Stimulated activated naive B cell treated with anti-CD40 and anti-IgM and Interleukin-4, amounts not matched to agents 10 μg/mL and 1 μg/mL and 100 μg/mL, for 72 hours (primary cell): ENCODE results near the gene FAM53C.
"Not testable (repeated sequence)": the region's sequence is repeated elsewhere in the genome, so short reads cannot be mapped to it uniquely, and the experiment has no call there.

ENCODE experiments used
- ATAC-seq, 2 donors: fragments of 150-1000 bp; cut with Tn5 transposase; replicated peaks; 2 replicates each; pipeline ENCODE4 v1.10.0; 2021; ENCODE audit warnings: moderate library complexity in 1 of 2
- DNase-seq: peaks from one replicate; pipeline ENCODE4 v3.0.0; 2021
- H3K27ac Mint-ChIP-seq: one replicate; pipeline ENCODE4 v1.8.0; 2022; ENCODE audit warnings: mild to moderate bottlenecking, mixed read lengths
- H3K27me3 Mint-ChIP-seq, 2 donors: one replicate each; pipeline ENCODE4 v1.8.0; 2022; ENCODE audit warnings: mixed read lengths in 2 of 2
- H3K36me3 Mint-ChIP-seq, 2 donors: one replicate each; pipeline ENCODE4 v1.8.0; 2022; ENCODE audit warnings: mixed read lengths in 2 of 2, mild to moderate bottlenecking in 1 of 2
- H3K4me1 Mint-ChIP-seq, 2 donors: one replicate each; pipeline ENCODE4 v1.8.0; 2022; ENCODE audit warnings: mixed read lengths in 2 of 2, mild to moderate bottlenecking in 1 of 2
- H3K4me3 Mint-ChIP-seq, 2 donors: one replicate each; pipeline ENCODE4 v1.8.0; 2022; ENCODE audit warnings: mild to moderate bottlenecking in 2 of 2, mixed read lengths in 2 of 2, moderate library complexity in 1 of 2
- H3K9me3 Mint-ChIP-seq, 2 donors: one replicate each; pipeline ENCODE4 v1.8.0; 2022; ENCODE audit warnings: mixed read lengths in 2 of 2, mild to moderate bottlenecking in 1 of 2

Gene FAM53C

DNA sequence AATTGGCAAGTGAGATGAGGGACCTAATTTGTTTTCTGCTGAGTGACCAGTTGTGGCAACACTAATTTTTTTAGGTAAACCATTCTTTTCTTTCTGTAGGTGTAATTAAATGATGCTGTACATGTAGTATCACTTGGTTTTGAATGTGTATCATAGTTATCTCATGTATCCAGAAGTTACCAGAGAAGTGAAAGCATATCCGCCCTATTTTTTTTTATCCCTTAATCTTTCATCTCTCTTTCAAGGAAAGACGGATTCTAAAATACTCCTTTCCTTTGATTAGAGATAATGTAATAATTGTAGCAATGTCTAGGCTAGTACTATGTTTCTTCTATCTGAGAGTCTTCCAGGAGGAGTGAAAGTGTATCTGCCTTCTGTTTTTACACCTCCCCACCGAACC, 21.6 kb downstream of the FAM53C start:
- Mint-ChIP-seq H3K27ac (no peak overlapping the region), H3K27me3 (no peaks in the 10 kb centered on the region), H3K36me3 (peaks cover 2 to 6% of the 10 kb centered on the region in 2 donors), H3K9me3 (no peaks in the 10 kb centered on the region), H3K4me1 (peaks cover 22 to 43% of the 10 kb centered on the region in 2 donors), H3K4me3 (no peak overlapping the region)
- no peak for DNase-seq
- no peak for ATAC-seq

DNA sequence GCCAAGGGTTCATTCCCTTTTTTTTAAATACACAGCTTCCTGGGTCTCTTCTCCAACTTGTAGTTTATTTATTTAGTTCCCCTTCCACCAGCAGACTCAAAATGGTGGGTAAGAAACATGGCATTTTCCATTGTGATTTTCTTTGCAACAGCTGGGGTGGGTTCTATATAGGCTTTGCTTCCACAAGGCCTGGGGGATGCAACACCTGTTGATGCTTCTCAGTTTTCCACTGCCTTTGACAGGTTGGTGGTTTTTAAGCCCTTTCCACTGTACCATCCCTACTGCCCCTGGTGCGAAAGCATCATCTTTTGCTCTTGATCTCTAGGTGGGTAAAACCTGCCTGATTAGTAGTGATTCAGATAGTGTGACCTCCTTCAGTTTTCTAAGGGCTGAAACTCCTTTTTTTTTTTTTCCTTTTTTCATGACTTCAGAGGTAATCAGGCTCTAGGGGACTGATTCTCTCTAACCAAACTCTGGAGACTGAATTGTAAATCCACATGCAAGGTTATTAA, 22.9 kb downstream of the FAM53C start:
- H3K27me3 Mint-ChIP-seq: no peaks in the 10 kb centered on the region
- peak overlapping the region; percentile 66 for H3K27ac Mint-ChIP-seq
- DNase-seq (no peak), ATAC-seq (no peak)
- peaks cover 2 to 8% of the 10 kb centered on the region in 2 donors for H3K36me3 Mint-ChIP-seq
- no peaks in the 10 kb centered on the region for H3K9me3 Mint-ChIP-seq
- no peak overlapping the region for H3K4me3 Mint-ChIP-seq
- H3K4me1 Mint-ChIP-seq: peaks cover 11 to 31% of the 10 kb centered on the region in 2 donors

DNA sequence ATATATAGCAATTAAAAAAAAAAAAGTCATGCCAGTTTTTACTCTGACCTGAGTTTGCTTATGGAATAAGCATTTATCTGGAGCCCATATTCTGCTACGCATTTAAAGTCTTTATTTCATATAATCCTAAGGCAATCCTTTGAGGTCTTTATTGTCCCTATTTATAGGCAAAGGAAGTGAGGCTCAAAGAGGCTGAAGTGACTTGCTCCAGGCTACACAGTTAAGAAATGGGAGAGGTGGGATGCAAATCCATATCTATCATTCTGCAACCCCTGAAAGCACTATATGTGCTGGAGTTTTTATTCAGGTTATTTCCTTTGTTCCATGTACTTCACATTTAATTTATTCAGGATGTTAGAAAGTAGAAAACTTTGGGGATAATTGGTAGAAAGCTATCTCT, 26.5 kb downstream of the FAM53C start:
- Mint-ChIP-seq H3K36me3 (peaks cover 4 to 17% of the 10 kb centered on the region in 2 donors), H3K9me3 (no peaks in the 10 kb centered on the region), H3K27ac (no peak overlapping the region), H3K4me3 (no peak overlapping the region), H3K27me3 (no peaks in the 10 kb centered on the region), H3K4me1 (peaks cover 28 to 49% of the 10 kb centered on the region in 2 donors)
- ATAC-seq (no peak), DNase-seq (no peak)

DNA sequence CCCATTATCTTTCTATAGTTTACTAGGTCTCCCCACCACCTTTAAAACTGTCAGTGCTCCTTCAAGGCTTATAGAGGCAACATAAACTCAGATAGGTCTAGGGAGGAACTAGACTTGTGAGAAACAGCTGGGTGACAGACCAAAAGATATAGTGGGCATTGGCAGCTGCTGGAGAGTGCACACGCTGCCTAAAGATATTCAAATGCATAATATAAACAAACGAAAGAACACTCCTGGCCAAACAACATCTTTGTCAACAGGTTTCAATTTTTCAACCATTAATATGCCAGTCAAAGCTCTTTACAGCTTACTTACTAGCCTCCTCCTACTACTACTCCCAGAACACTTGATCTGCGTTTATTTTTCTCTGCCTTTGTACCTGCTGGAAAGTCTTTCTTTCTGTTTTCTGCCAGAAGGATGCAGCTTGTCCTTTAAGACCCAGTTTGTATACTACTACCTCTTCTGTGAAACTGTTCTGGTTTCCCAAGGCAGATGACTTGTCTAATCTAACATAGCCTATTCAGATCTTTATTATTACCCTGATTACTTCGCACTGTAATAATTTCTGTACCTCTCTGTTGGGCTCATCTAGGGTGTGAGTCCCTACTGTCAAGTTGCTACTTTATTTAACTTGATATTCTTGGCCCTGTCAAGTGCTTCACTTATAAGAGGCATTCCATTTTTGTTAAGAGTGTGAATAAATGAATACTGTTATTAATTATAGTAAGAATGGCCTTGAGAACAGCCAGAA, 28.7 kb downstream of the FAM53C start:
- Mint-ChIP-seq H3K4me1 (peaks cover 24 to 45% of the 10 kb centered on the region in 2 donors), H3K27me3 (no peaks in the 10 kb centered on the region), H3K27ac (no peak overlapping the region), H3K4me3 (peak overlapping the region in 1 of 2 donors; percentile 22), H3K9me3 (no peaks in the 10 kb centered on the region), H3K36me3 (peaks cover 2 to 13% of the 10 kb centered on the region in 2 donors)
- DNase-seq (no peak), ATAC-seq (no peak)

DNA sequence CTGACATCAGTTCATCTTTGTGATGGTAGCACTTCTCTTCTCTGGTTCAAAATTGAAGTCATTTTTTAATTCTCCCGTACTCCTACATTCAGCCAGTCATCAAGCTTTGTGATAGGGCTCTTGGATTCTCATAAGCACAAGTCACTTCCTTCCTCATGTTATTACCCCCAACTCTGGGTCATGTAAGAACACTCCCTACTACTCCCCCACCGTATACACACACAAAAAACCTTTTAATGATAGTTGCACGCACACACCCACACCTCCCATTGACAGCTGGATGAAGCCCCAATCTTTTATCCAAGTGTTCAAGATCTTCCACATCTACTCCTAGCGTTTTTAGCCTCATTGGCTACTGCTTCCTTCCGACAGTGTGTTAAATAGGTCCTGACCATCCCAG, 31.2 kb downstream of the FAM53C start:
- peak overlapping the region in 1 of 2 donors; percentile 39 for H3K4me3 Mint-ChIP-seq
- H3K36me3 Mint-ChIP-seq: peaks cover 9 to 17% of the 10 kb centered on the region in 2 donors
- DNase-seq: no peak
- H3K4me1 Mint-ChIP-seq: peaks cover 21 to 51% of the 10 kb centered on the region in 2 donors
- ATAC-seq: peak; percentile 11 to 53
- H3K27ac Mint-ChIP-seq: peak overlapping the region; percentile 67
- H3K27me3 Mint-ChIP-seq: no peaks in the 10 kb centered on the region
- H3K9me3 Mint-ChIP-seq: no peaks in the 10 kb centered on the region

DNA sequence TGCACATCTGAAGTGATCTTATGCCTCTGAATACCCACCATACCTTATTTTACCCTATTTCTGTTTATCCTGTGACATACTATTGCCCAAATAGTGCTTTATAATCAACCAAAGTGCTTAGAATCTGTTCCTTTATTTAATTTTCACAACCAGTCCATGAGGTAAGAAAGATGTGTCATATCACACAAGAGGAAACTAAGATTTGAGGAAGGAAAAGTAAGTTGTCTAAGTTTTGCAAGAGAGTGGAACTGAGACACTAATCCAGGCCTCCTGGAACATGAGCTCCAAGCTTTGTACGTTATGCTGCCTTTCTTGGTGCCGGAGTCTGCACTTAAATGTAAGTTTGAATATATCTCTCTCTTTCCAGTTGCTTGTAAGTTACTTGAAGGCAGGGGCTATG, 31.6 kb downstream of the FAM53C start:
- peak overlapping the region in 1 of 2 donors; percentile 39 for H3K4me3 Mint-ChIP-seq
- peaks cover 10 to 17% of the 10 kb centered on the region in 2 donors for H3K36me3 Mint-ChIP-seq
- no peaks in the 10 kb centered on the region for H3K9me3 Mint-ChIP-seq
- H3K4me1 Mint-ChIP-seq: peaks cover 20 to 51% of the 10 kb centered on the region in 2 donors
- no peaks in the 10 kb centered on the region for H3K27me3 Mint-ChIP-seq
- DNase-seq (no peak), ATAC-seq (peak; percentile 92 to 93)
- peak overlapping the region; percentile 67 for H3K27ac Mint-ChIP-seq

DNA sequence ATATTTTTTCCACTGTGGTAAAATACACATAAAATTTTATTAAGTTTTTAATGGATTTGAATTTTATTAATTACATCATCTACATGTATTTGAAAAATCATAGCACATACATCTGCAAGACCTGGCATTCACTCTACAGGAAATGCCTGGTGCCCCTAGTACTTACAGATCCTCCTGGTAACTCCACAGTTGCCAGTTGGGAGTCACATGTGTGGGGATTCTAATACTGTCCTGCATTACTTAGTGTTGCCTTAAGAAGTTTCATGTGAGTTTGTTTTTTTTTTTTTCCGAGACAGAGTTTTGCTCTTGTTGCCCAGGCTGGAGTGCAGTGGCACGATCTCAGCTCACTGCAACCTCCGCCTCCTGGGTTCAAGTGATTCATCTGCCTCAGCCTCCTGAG, 32.5 kb downstream of the FAM53C start:
- peaks cover 20 to 51% of the 10 kb centered on the region in 2 donors for H3K4me1 Mint-ChIP-seq
- DNase-seq (no peak), ATAC-seq (no peak)
- H3K27me3 Mint-ChIP-seq: no peaks in the 10 kb centered on the region
- H3K9me3 Mint-ChIP-seq: no peaks in the 10 kb centered on the region
- H3K36me3 Mint-ChIP-seq: peaks cover 10 to 17% of the 10 kb centered on the region in 2 donors
- no peak overlapping the region for H3K27ac Mint-ChIP-seq
- no peak overlapping the region for H3K4me3 Mint-ChIP-seq

DNA sequence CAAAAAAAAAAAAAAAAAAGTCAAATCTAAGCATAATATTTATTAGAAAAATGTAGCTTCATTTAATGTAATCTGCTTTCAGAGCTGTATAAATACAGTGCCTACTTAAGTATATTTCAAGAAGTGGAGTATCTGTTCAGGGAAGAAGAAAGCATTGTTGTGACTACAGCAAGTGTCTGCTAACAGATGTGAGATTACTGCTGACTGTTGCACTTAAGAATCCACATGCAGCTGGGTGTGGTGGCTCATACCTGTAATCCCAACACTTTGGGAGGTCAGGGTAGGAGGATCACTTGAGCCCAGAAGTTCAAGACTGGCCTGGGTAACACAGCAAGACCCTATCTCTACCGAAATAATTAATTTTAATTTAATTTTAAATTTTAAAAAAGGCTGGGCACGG, 33.4 kb downstream of the FAM53C start:
- Mint-ChIP-seq H3K4me1 (peaks cover 18 to 45% of the 10 kb centered on the region in 2 donors), H3K27ac (no peak overlapping the region)
- no peak for ATAC-seq

DNA sequence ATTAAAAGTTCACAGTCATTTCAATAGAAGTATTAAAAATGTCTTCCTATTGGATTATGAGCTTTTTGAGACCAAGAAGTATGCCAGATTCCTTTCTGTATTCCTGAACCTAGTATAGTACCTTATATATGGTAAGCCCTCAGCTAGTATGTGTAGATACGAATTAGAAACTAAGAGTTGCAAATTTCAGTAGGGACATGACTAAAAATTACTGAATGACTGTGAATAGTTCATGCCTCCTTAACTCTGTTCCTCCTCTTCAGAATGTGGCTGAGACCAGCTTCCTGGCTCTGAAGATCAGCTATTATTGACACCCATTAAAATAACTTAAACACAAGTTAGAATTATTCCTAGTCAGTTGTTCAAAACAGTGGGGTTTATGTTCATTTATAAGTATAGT, 34.2 kb downstream of the FAM53C start:
- ATAC-seq (peak; percentile 49 to 59), DNase-seq (no peak)
- Mint-ChIP-seq H3K27ac (no peak overlapping the region), H3K9me3 (no peaks in the 10 kb centered on the region), H3K36me3 (peaks cover 16 to 20% of the 10 kb centered on the region in 2 donors), H3K4me1 (peaks cover 15 to 38% of the 10 kb centered on the region in 2 donors), H3K4me3 (no peak overlapping the region), H3K27me3 (no peaks in the 10 kb centered on the region)

More for the DNA sequence above, 33.4 kb downstream of the FAM53C start:
- Mint-ChIP-seq H3K36me3 (peaks cover 12 to 15% of the 10 kb centered on the region in 2 donors), H3K27me3 (no peaks in the 10 kb centered on the region), H3K9me3 (no peaks in the 10 kb centered on the region), H3K4me3 (no peak overlapping the region)
- no peak for DNase-seq

DNA sequence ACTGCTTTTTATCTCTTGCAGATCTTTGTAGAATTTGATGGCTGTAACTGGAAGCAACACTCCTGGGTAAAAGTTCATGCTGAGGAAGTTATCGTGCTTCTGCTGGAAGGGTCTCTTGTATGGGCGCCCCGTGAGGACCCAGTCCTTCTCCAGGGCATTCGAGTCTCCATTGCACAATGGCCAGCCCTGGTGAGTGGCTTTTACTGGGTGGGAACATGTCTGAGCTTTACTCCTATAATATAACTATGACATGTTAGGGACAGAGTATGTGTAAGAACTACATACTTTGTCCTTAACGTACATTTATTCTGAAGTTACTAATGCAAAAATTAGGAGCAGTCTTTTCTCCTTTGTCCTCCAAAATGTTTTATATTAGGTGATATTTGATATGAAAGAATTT, 34.6 kb downstream of the FAM53C start:
- no peaks in the 10 kb centered on the region for H3K9me3 Mint-ChIP-seq
- peaks cover 15 to 38% of the 10 kb centered on the region in 2 donors for H3K4me1 Mint-ChIP-seq
- H3K27ac Mint-ChIP-seq: no peak overlapping the region
- DNase-seq (no peak), ATAC-seq (no peak)
- H3K27me3 Mint-ChIP-seq: no peaks in the 10 kb centered on the region
- H3K36me3 Mint-ChIP-seq: peaks cover 20 to 25% of the 10 kb centered on the region in 2 donors
- no peak overlapping the region for H3K4me3 Mint-ChIP-seq

DNA sequence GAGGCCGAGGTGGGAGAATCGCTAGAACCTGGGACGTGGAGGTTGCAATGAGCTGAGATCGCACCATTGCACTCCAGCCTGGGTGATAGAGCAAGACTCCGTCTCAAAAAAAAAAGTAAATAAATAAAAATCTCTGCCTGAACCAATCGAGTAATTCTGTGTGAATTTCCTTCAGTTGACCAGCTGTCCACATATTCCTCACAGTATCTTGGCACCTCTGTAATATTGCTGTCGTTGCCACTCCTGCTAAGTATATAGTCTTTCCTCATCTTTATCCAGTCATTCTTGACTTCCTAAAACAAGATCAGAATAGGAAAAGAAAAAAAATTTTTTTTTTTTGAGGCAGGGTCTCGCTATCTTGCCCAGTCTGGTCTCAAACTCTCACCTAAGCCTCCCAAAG, 44.3 kb downstream of the FAM53C start:
- ATAC-seq (no peak), DNase-seq (no peak)
- H3K27me3 Mint-ChIP-seq: no peaks in the 10 kb centered on the region
- no peak overlapping the region for H3K4me3 Mint-ChIP-seq
- H3K36me3 Mint-ChIP-seq: peaks cover 24 to 38% of the 10 kb centered on the region in 2 donors
- H3K27ac Mint-ChIP-seq: no peak overlapping the region
- H3K4me1 Mint-ChIP-seq: no peaks in the 10 kb centered on the region
- no peaks in the 10 kb centered on the region for H3K9me3 Mint-ChIP-seq

DNA sequence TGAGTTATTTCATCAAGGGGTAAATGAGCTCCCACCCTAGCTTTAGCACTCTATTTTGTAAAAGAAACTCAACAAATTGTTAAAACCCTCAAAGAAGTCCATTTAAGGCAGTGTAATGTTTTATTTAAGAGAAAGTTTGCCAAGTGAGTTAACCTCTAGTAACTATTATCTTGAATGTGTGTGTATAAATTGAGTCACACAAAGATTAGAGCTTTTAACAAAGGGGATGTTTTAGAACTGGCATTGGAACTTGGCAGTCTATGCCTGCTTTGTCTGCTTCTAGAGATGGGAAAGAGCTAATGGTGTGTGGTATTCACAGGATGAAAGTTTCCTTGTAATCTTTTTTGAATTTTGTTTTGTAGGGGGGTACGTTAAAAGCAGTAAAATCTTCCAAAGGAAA, 47.6 kb downstream of the FAM53C start:
- DNase-seq: no peak
- H3K9me3 Mint-ChIP-seq: no peaks in the 10 kb centered on the region
- H3K4me3 Mint-ChIP-seq: no peak overlapping the region
- no peaks in the 10 kb centered on the region for H3K27me3 Mint-ChIP-seq
- peaks cover 26 to 40% of the 10 kb centered on the region in 2 donors for H3K36me3 Mint-ChIP-seq
- ATAC-seq: no peak
- no peaks in the 10 kb centered on the region for H3K4me1 Mint-ChIP-seq
- no peak overlapping the region for H3K27ac Mint-ChIP-seq

DNA sequence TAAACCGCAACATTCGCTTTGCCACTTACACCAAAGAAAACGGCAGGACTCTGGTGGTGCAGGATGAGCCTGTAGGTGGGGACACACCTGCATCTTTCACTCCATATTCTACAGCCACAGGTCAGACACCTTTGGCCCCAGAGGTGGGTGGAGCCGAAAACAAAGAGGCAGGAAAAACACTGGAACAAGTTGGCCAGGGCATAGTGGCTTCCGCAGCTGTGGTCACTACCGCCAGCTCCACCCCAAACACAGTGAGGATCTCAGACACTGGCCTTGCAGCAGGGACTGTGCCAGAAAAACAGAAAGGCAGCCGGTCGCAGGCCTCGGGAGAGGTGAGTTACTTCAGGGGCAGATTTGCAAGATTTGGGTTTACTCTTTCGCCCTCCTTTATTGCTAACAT, 48.2 kb downstream of the FAM53C start:
- Mint-ChIP-seq H3K4me1 (no peaks in the 10 kb centered on the region), H3K9me3 (no peaks in the 10 kb centered on the region), H3K4me3 (no peak overlapping the region), H3K27me3 (no peaks in the 10 kb centered on the region), H3K27ac (peak overlapping the region; percentile 21), H3K36me3 (peaks cover 28 to 45% of the 10 kb centered on the region in 2 donors)
- DNase-seq: no peak
- ATAC-seq: no peak

DNA sequence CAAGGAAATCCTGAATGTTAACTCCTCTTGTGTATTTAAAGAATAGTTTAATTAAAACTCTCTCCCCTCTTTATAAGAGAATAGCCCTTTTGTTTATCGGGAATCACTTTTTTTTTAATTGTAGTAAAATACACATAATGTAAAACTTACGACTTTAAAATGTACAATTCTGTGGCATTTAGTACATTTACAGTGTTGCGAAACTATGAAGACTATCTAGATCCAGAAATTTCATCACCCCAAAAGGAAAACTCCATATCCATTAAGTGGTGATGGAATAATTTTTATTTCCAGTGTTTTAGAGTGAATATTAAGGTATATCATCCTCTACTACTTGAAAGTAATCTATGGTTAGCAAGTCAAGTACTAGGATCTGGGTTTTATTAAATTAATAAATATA, 51.3 kb downstream of the FAM53C start:
- Mint-ChIP-seq H3K4me3 (no peak overlapping the region), H3K36me3 (peaks cover 33 to 45% of the 10 kb centered on the region in 2 donors), H3K27ac (no peak overlapping the region), H3K9me3 (no peaks in the 10 kb centered on the region), H3K27me3 (no peaks in the 10 kb centered on the region), H3K4me1 (no peaks in the 10 kb centered on the region)
- DNase-seq (no peak), ATAC-seq (no peak)

DNA sequence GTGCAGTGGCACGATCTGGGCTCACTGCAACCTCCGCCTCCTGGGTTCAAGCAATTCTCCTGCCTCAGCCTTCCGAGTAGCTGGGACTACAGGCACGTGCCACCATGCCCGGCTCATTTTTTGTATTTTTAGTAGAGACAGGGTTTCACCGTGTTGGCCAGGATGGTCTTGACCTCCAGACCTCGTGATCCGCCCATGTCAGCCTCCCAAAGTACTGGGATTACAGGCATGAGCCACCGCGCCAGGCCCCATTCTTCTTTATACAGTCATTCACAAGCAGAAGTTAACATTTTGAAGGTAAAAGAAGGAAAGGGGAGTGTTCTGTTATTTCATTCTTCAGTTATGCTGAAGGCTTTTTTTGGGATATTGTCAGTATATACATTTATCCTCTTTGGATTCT, 51.8 kb downstream of the FAM53C start:
- not testable (repeated sequence) for H3K9me3 Mint-ChIP-seq, H3K27ac Mint-ChIP-seq, H3K4me1 Mint-ChIP-seq, ATAC-seq, H3K27me3 Mint-ChIP-seq, H3K4me3 Mint-ChIP-seq, DNase-seq
- H3K36me3 Mint-ChIP-seq: peaks cover 38 to 51% of the 10 kb centered on the region in 2 donors
